ENCODE data around the gene FNDC3B.

DNA sequence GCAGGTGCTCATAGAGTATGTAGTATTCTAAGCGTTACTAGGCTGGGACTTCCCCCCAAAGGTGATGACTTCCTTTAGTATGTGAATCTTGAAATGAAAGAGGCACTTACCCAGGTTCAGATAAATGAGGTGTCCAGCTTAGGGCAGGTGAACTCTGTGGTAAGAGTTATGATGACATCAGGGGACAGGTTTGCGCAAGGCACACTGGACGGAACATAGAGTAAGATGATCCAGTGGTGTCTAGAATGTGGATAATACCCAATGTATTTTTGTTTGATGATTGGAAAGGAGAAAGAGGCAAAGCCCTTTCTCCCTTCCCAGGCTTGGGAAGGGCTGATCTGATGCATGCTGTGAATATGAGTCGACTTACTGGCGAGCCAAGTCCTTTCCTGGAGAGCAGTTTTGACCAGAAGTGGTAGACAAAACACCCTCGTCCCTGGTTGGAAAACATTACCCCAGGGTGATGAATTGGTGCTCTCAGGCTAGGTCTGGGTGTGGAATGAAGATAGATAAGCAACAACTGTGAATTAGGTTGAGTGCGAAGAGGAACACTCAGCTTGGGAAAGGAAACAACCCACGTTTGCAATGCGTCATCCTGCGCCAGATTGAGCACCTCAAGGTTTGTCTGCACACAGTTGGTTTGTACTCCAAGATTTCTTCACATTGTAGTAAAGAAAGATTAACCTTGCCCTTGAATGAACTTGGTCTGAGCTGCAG lies 284.7 kb downstream of the FNDC3B start:
- TF ChIP-seq, protein P1, sequence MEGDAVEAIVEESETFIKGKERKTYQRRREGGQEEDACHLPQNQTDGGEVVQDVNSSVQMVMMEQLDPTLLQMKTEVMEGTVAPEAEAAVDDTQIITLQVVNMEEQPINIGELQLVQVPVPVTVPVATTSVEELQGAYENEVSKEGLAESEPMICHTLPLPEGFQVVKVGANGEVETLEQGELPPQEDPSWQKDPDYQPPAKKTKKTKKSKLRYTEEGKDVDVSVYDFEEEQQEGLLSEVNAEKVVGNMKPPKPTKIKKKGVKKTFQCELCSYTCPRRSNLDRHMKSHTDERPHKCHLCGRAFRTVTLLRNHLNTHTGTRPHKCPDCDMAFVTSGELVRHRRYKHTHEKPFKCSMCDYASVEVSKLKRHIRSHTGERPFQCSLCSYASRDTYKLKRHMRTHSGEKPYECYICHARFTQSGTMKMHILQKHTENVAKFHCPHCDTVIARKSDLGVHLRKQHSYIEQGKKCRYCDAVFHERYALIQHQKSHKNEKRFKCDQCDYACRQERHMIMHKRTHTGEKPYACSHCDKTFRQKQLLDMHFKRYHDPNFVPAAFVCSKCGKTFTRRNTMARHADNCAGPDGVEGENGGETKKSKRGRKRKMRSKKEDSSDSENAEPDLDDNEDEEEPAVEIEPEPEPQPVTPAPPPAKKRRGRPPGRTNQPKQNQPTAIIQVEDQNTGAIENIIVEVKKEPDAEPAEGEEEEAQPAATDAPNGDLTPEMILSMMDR (IDR thresholded peaks at IDR 0.05) = no peak
- TF ChIP-seq EZH2 (IDR thresholded peaks at IDR 0.05; ENCODE audit: borderline replicate concordance, insufficient read depth, low read depth, low read length, poor library complexity, severe bottlenecking) = no peak

Data from B cell (primary cell).